WTC11 (cell line): Measurements from ENCODE around the gene NCCRP1. TPM values are rescaled to one million over a fixed set of nuclear protein-coding genes. Genes with fewer than 3 reads are reported as not detected.

ENCODE experiments used
- ATAC-seq: fragments of 200-7000 bp; cut with Tn5 transposase; 2 replicates; pipeline ENCODE4 v1.10.0; 2021; ENCODE audit warnings: mild to moderate bottlenecking, moderate library complexity
- CTCF ChIA-PET: fragments of 300-600 bp; sonication (Branson Sonifier 250); formaldehyde crosslinking; loops from one replicate; lab custom pipeline; 2021; ENCODE audit warnings: antibody characterized with exemption; lab: Charles Lee
- POLR2A ChIA-PET: fragments of 350-600 bp; sonication (Branson Sonifier 250); formaldehyde crosslinking; loops from one replicate; lab custom pipeline; 2021; ENCODE audit warnings: antibody characterized with exemption; lab: Charles Lee
- DNase-seq: peaks from one replicate; pipeline ENCODE4 v3.0.0; 2021; ENCODE audit warnings: low spot score
- H3K27ac Mint-ChIP-seq: 2 replicates; pipeline ENCODE4 v1.8.0; 2021; ENCODE audit warnings: mixed read lengths
- H3K27me3 Mint-ChIP-seq: 2 replicates; pipeline ENCODE4 v1.8.0; 2021; ENCODE audit warnings: low read depth, mild to moderate bottlenecking, moderate library complexity, mixed read lengths
- H3K36me3 Mint-ChIP-seq: 2 replicates; pipeline ENCODE4 v1.8.0; 2021; ENCODE audit warnings: mixed read lengths
- H3K4me1 Mint-ChIP-seq: 2 replicates; pipeline ENCODE4 v1.8.0; 2022; ENCODE audit warnings: mixed read lengths
- H3K4me3 Mint-ChIP-seq: 2 replicates; pipeline ENCODE4 v1.8.0; 2021; ENCODE audit warnings: mild to moderate bottlenecking, moderate library complexity, mixed read lengths
- H3K9me3 Mint-ChIP-seq: 2 replicates; pipeline ENCODE4 v1.8.0; 2021; ENCODE audit warnings: mixed read lengths
- AFF4 ChIP-seq: sonication (generic); formaldehyde crosslinking; IDR thresholded peaks from 2 replicates; pipeline ENCODE4 v1.8.1; 2023; ENCODE audit warnings: mild to moderate bottlenecking, missing genetic modification reagents, borderline replicate concordance
- CTCF ChIP-seq: fragments of 200-600 bp; IDR thresholded peaks from 2 replicates; pipeline ENCODE4 v1.8.0; 2022; ENCODE audit warnings: antibody characterized with exemption
- ELF4 ChIP-seq: sonication (generic); formaldehyde crosslinking; IDR thresholded peaks from 2 replicates; pipeline ENCODE4 v1.8.1; 2022; ENCODE audit warnings: low read depth, mild to moderate bottlenecking, moderate library complexity, missing genetic modification reagents
- ERG ChIP-seq: fragments of 250-450 bp; sonication (Bioruptor Pico); IDR thresholded peaks from 2 replicates; pipeline ENCODE4 v1.8.0; 2021; ENCODE audit warnings: mild to moderate bottlenecking
- FOXK1 ChIP-seq: sonication (generic); formaldehyde crosslinking; IDR thresholded peaks from 2 replicates; pipeline ENCODE4 v1.8.0; 2022; ENCODE audit warnings: mild to moderate bottlenecking, moderate library complexity, missing genetic modification reagents
- HMGA2 ChIP-seq: fragments of 250-450 bp; sonication (Bioruptor Pico); IDR thresholded peaks from 2 replicates; pipeline ENCODE4 v1.4.0; 2021; ENCODE audit warnings: mild to moderate bottlenecking, moderate library complexity
- HMGXB4 ChIP-seq: sonication (generic); formaldehyde crosslinking; IDR thresholded peaks from 2 replicates; pipeline ENCODE4 v1.8.1; 2023; ENCODE audit warnings: mild to moderate bottlenecking, moderate library complexity, missing genetic modification reagents
- KAT7 ChIP-seq: sonication (generic); formaldehyde crosslinking; IDR thresholded peaks from 2 replicates; pipeline ENCODE4 v1.8.1; 2023; ENCODE audit warnings: missing genetic modification reagents, mild to moderate bottlenecking, borderline replicate concordance
- SOX15 ChIP-seq: fragments of 250-450 bp; sonication (Bioruptor Pico); IDR thresholded peaks from 2 replicates; pipeline ENCODE4 v1.9.0; 2021; ENCODE audit warnings: mild to moderate bottlenecking
- SP1 ChIP-seq: sonication (generic); formaldehyde crosslinking; conservative IDR thresholded peaks from 2 replicates; pipeline ENCODE4 v1.8.1; 2022; ENCODE audit warnings: missing genetic modification reagents
- USF1 ChIP-seq: sonication (generic); formaldehyde crosslinking; IDR thresholded peaks from 2 replicates; pipeline ENCODE4 v1.8.0; 2022; ENCODE audit warnings: mild to moderate bottlenecking, missing genetic modification reagents
- ZBTB43 ChIP-seq: sonication (generic); formaldehyde crosslinking; IDR thresholded peaks from 2 replicates; pipeline ENCODE4 v1.8.1; 2023; ENCODE audit warnings: mild to moderate bottlenecking, missing genetic modification reagents
- total RNA-seq: library from RNA; stranded (reverse); gene quantifications from 3 replicates; pipeline ENCODE4 v1.2.3, GENCODE V29; 2021
- TF ChIP-seq, protein P1 (sequence below): sonication (generic); formaldehyde crosslinking; IDR thresholded peaks from 2 replicates; pipeline ENCODE4 v1.8.1; 2023; ENCODE audit warnings: mild to moderate bottlenecking, missing genetic modification reagents, moderate library complexity
- TF ChIP-seq, protein P2 (sequence below): sonication (generic); formaldehyde crosslinking; conservative IDR thresholded peaks from 2 replicates; pipeline ENCODE4 v1.8.1; 2022; ENCODE audit warnings: mild to moderate bottlenecking, missing genetic modification reagents
- TF ChIP-seq, protein P3 (sequence below): fragments of 250-450 bp; sonication (Bioruptor Pico); IDR thresholded peaks from 2 replicates; pipeline ENCODE4 v1.9.0; 2021; ENCODE audit warnings: mild to moderate bottlenecking

Gene NCCRP1
- total RNA-seq, 1 experiment from 2014 or later: 2.0 TPM

DNA sequence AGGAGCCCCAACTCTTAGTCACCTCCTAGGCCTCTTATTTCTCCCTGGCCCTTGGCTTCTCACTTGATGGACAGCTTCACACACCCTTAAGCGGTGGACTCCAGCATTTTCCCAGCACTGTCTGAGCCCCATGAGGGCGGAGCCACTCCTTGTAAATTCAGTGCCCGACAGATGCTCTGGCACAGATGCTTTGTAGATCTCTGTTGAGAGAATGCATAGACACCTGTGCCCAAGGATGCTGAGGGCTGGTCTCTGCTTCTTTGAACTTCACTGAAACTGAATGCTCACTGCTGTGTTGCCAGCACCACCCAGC lies 4.0 kb downstream of the NCCRP1 start:
- Mint-ChIP-seq H3K9me3 (no peaks in the 10 kb centered on the region), H3K27ac (no peak overlapping the region), H3K27me3 (peaks cover 77% of the 10 kb centered on the region), H3K4me1 (peaks cover 13% of the 10 kb centered on the region), H3K4me3 (no peak overlapping the region), H3K36me3 (no peaks in the 10 kb centered on the region)
- ATAC-seq: no peak
- CTCF ChIA-PET: interaction anchor here (1.0 kb wide), 2 partner anchors 13 to 163 kb away, joined by 3 to 4 read pairs; no protein-coding TSS in a partner anchor
- POLR2A ChIA-PET: no interaction called here
- no peak for TF ChIP-seq SOX15 (CRISPR knock-in tag)
- no peak for TF ChIP-seq FOXK1 (CRISPR knock-in tag)
- TF ChIP-seq, protein P1, sequence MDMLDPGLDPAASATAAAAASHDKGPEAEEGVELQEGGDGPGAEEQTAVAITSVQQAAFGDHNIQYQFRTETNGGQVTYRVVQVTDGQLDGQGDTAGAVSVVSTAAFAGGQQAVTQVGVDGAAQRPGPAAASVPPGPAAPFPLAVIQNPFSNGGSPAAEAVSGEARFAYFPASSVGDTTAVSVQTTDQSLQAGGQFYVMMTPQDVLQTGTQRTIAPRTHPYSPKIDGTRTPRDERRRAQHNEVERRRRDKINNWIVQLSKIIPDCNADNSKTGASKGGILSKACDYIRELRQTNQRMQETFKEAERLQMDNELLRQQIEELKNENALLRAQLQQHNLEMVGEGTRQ (CRISPR knock-in tag): no peak
- TF ChIP-seq ERG: no peak
- no peak for TF ChIP-seq AFF4 (CRISPR knock-in tag)
- no peak for TF ChIP-seq KAT7 (CRISPR knock-in tag)
- no peak for TF ChIP-seq HMGXB4
- no peak for TF ChIP-seq ELF4 (CRISPR knock-in tag)
- TF ChIP-seq, protein P2, sequence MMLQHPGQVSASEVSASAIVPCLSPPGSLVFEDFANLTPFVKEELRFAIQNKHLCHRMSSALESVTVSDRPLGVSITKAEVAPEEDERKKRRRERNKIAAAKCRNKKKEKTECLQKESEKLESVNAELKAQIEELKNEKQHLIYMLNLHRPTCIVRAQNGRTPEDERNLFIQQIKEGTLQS (CRISPR knock-in tag): no peak
- no peak for TF ChIP-seq ZBTB43 (CRISPR knock-in tag)
- DNase-seq: no peak

DNA sequence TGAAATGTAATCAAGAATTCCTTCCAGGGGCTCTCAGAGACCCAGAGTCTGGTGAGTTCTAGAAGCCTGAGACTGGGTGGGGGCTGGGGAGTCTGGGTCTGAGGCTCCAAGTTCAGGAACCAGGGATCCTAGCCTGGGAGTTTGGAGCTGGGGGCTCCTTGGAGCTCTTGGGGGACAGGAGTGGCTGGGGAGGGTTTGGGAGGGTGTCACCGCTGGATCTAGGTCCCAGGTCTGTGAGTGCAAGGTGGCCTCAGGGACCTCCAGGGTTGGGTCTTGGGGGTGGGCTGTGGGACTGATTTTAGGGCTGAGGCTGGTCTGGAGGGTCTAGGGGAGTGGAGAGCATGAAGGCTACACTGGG lies 6.2 kb downstream of the NCCRP1 start:
- H3K4me3 Mint-ChIP-seq: no peak overlapping the region
- TF ChIP-seq, protein P2 (CRISPR knock-in tag): no peak
- no peak for TF ChIP-seq SP1 (CRISPR knock-in tag)
- TF ChIP-seq CTCF: no peak
- TF ChIP-seq USF1 (CRISPR knock-in tag): no peak
- TF ChIP-seq HMGA2 (CRISPR knock-in tag): no peak
- TF ChIP-seq, protein P3, sequence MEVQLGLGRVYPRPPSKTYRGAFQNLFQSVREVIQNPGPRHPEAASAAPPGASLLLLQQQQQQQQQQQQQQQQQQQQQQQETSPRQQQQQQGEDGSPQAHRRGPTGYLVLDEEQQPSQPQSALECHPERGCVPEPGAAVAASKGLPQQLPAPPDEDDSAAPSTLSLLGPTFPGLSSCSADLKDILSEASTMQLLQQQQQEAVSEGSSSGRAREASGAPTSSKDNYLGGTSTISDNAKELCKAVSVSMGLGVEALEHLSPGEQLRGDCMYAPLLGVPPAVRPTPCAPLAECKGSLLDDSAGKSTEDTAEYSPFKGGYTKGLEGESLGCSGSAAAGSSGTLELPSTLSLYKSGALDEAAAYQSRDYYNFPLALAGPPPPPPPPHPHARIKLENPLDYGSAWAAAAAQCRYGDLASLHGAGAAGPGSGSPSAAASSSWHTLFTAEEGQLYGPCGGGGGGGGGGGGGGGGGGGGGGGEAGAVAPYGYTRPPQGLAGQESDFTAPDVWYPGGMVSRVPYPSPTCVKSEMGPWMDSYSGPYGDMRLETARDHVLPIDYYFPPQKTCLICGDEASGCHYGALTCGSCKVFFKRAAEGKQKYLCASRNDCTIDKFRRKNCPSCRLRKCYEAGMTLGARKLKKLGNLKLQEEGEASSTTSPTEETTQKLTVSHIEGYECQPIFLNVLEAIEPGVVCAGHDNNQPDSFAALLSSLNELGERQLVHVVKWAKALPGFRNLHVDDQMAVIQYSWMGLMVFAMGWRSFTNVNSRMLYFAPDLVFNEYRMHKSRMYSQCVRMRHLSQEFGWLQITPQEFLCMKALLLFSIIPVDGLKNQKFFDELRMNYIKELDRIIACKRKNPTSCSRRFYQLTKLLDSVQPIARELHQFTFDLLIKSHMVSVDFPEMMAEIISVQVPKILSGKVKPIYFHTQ (CRISPR knock-in tag): no peak
- ChIA-PET CTCF (interaction anchor here (1.9 to 3.1 kb wide), 3 partner anchors 9 to 124 kb away, joined by 10 to 12 read pairs (median 11); no protein-coding TSS in a partner anchor), POLR2A (interaction anchor here (0.6 kb wide), 2 partner anchors 79 to 316 kb away, joined by 4 to 10 read pairs; no protein-coding TSS in a partner anchor)
- H3K36me3 Mint-ChIP-seq: no peaks in the 10 kb centered on the region
- no peak for ATAC-seq
- H3K27ac Mint-ChIP-seq: no peak overlapping the region
- DNase-seq: no peak
- H3K27me3 Mint-ChIP-seq: peaks cover 58% of the 10 kb centered on the region
- H3K9me3 Mint-ChIP-seq: no peaks in the 10 kb centered on the region
- H3K4me1 Mint-ChIP-seq: no peaks in the 10 kb centered on the region; the same call in 1 of the 2 replicates
